Liver (tissue), 9 donors: ENCODE measurements around the gene PDZD2. TPM values are rescaled to one million over a fixed set of nuclear protein-coding genes. Genes with fewer than 3 reads are reported as not detected.

Experiments
- DNase-seq: peaks from one replicate; pipeline ENCODE4 v3.0.0-alpha.2; 2017; ENCODE audit warnings: low spot score
- H3K27ac ChIP-seq, 2 donors: one replicate each; pipeline ENCODE4 v1.7.0; 2013; ENCODE audit warnings: inconsistent platforms in 2 of 2, low read length in 2 of 2, control low read depth in 1 of 2, low read depth in 1 of 2, mild to moderate bottlenecking in 1 of 2
- H3K27me3 ChIP-seq, 4 donors: one replicate each; pipeline versions ENCODE4 v1.6.1 to v1.7.0; 2013; ENCODE audit warnings: low read length in 3 of 4, inconsistent platforms in 1 of 4, mild to moderate bottlenecking in 1 of 4, moderate library complexity in 1 of 4; ENCODE audit not compliant: control insufficient read depth in 4 of 4, insufficient read depth in 4 of 4
- H3K36me3 ChIP-seq, 4 donors: one replicate each; pipeline versions ENCODE4 v1.6.1 to v1.7.0; 2013; ENCODE audit warnings: low read length in 3 of 4, mild to moderate bottlenecking in 3 of 4, low read depth in 1 of 4, moderate library complexity in 1 of 4; ENCODE audit not compliant: control insufficient read depth in 4 of 4, insufficient read depth in 3 of 4
- H3K4me1 ChIP-seq, 4 donors: one replicate each; pipeline versions ENCODE4 v1.6.1 to v1.7.0; 2013; ENCODE audit warnings: low read length in 3 of 4, mild to moderate bottlenecking in 3 of 4, moderate library complexity in 1 of 4; ENCODE audit not compliant: control insufficient read depth in 4 of 4, insufficient read depth in 4 of 4
- H3K4me3 ChIP-seq, 3 donors: one replicate each; pipeline versions ENCODE4 v1.6.1 to v1.7.0; 2013; ENCODE audit warnings: low read length in 3 of 3, control low read depth in 1 of 3, low read depth in 1 of 3, mild to moderate bottlenecking in 1 of 3
- H3K9ac ChIP-seq, 2 donors: one replicate each; pipeline ENCODE4 v1.7.0; 2013; ENCODE audit warnings: low read length in 2 of 2, mild to moderate bottlenecking in 2 of 2, moderate library complexity in 2 of 2, control low read depth in 1 of 2, low read depth in 1 of 2
- H3K9me3 ChIP-seq, 4 donors: one replicate each; pipeline versions ENCODE4 v1.6.1 to v1.7.0; 2013; ENCODE audit warnings: low read length in 3 of 4; ENCODE audit not compliant: control insufficient read depth in 4 of 4
- CTCF ChIP-seq: fragments of 150-350 bp; IDR thresholded peaks from 2 replicates; pipeline ENCODE4 v1.5.1; 2017; ENCODE audit warnings: improper control_type of control experiment, low read depth, low read length; ENCODE audit not compliant: missing input control
- EGR1 ChIP-seq, 2 donors: IDR thresholded peaks; 2 replicates each; pipeline ENCODE4 v1.6.1; 2016 to 2018; ENCODE audit warnings: antibody characterized with exemption in 2 of 2, low read depth in 2 of 2
- FOXA1 ChIP-seq: IDR thresholded peaks from 2 replicates; pipeline ENCODE4 v1.6.1; 2016; ENCODE audit warnings: antibody characterized with exemption
- GABPA ChIP-seq, 2 donors: IDR thresholded peaks in 1 of 2; conservative IDR thresholded peaks in 1 of 2; 2 replicates each; pipeline ENCODE4 v1.6.1; 2016; ENCODE audit warnings: antibody characterized with exemption in 2 of 2, mild to moderate bottlenecking in 1 of 2, moderate library complexity in 1 of 2
- HNF4A ChIP-seq, 2 donors: conservative IDR thresholded peaks; 2 replicates each; pipeline ENCODE4 v1.6.1; 2016; ENCODE audit warnings: antibody characterized with exemption in 2 of 2, mild to moderate bottlenecking in 2 of 2
- HNF4G ChIP-seq: IDR thresholded peaks from 2 replicates; pipeline ENCODE4 v1.6.1; 2016; ENCODE audit warnings: antibody characterized with exemption
- JUND ChIP-seq, 2 donors: IDR thresholded peaks; 2 replicates each; pipeline ENCODE4 v1.6.1; 2016; ENCODE audit warnings: antibody characterized with exemption in 2 of 2
- MAX ChIP-seq: IDR thresholded peaks from 2 replicates; pipeline ENCODE4 v1.6.1; 2016; ENCODE audit warnings: antibody characterized with exemption
- NR2F2 ChIP-seq: IDR thresholded peaks from 2 replicates; pipeline ENCODE4 v1.6.1; 2016; ENCODE audit warnings: antibody characterized with exemption
- RAD21 ChIP-seq, 2 donors: IDR thresholded peaks; 2 replicates each; pipeline ENCODE4 v1.6.1; 2016; ENCODE audit warnings: antibody characterized with exemption in 2 of 2, mild to moderate bottlenecking in 2 of 2
- RXRA ChIP-seq, 2 donors: IDR thresholded peaks; 2 replicates each; pipeline ENCODE4 v1.6.1; 2017 to 2018; ENCODE audit warnings: antibody characterized with exemption in 2 of 2, mild to moderate bottlenecking in 1 of 2
- SP1 ChIP-seq: IDR thresholded peaks from 2 replicates; pipeline ENCODE4 v1.6.1; 2018; ENCODE audit warnings: antibody characterized with exemption, mild to moderate bottlenecking
- TAF1 ChIP-seq: conservative IDR thresholded peaks from 2 replicates; pipeline ENCODE4 v1.6.1; 2016; ENCODE audit warnings: antibody characterized with exemption, mild to moderate bottlenecking
- YY1 ChIP-seq: IDR thresholded peaks from 2 replicates; pipeline ENCODE4 v1.6.1; 2016; ENCODE audit warnings: antibody characterized with exemption, mild to moderate bottlenecking
- WGBS: extraction: QIAGEN DNeasy Blood & Tissue Kit; methylation state at CpG from one replicate; pipeline ENCODE4 v1.1.7; 2013; 5-methylcytosine and 5-hydroxymethylcytosine counted together
- polyA plus RNA-seq, 2 donors: library from polyadenylated mRNA; stranded (reverse) in 1 of 2; unstranded in 1 of 2; fragments of 200-250 nt in 1 of 2; fragments of >200 nt in 1 of 2; fragmentation: Nextera tagmentation in 1 of 2; extraction: Ambion mirVana in 1 of 2; gene quantifications; one replicate each; pipeline versions ENCODE4 v1.2.1 to v1.2.3, GENCODE V29; 2013 to 2015
- total RNA-seq, 2 donors: library from RNA; depleted of rRNA; stranded (reverse); fragments of >200 nt; gene quantifications; one replicate each; pipeline ENCODE4 v1.2.3, GENCODE V29; 2014
- TF ChIP-seq, protein P1 (sequence below): IDR thresholded peaks from 2 replicates; pipeline ENCODE4 v1.6.1; 2016; ENCODE audit warnings: antibody characterized with exemption
- TF ChIP-seq, protein P2 (sequence below): IDR thresholded peaks from 2 replicates; pipeline ENCODE4 v1.6.1; 2016; ENCODE audit warnings: antibody characterized with exemption
- TF ChIP-seq, protein P3 (sequence below): IDR thresholded peaks from 2 replicates; pipeline ENCODE4 v1.6.1; 2016; ENCODE audit warnings: antibody characterized with exemption, mild to moderate bottlenecking
- donor health status: healthy.
- donor health status: healthy.
- donor health status: healthy.
- donor health status: healthy.
- donor health status: healthy.

Gene PDZD2
- total and polyA plus RNA-seq, 4 donors: 0.27 to 1.1 (median 0.54) TPM

GRCh38 chr5:32100230-32100629 is 461.3 kb downstream of the PDZD2 start:
- WGBS: 79% methylated on average over 6 of the region's 6 CpGs
- peaks cover 12 to 36% (median 25%) of the 10 kb centered on the region in 4 donors for H3K36me3 ChIP-seq
- H3K4me1 ChIP-seq: no peaks in the 10 kb centered on the region
- peak overlapping the region in 1 of 2 donors; percentile 11 for H3K27ac ChIP-seq
- H3K9ac ChIP-seq: no peak overlapping the region
- H3K4me3 ChIP-seq: no peak overlapping the region
- TF ChIP-seq RXRA (IDR thresholded peaks at IDR 0.05) (no peak), HNF4A (conservative IDR thresholded peaks at IDR 0.05) (no peak), NR2F2 (no peak), TAF1 (no peak), MAX (no peak), FOXA1 (no peak), SP1 (no peak), GABPA (IDR thresholded peaks at IDR 0.05 in 1 of 2, conservative IDR thresholded peaks at IDR 0.05 in 1 of 2) (no peak), EGR1 (IDR thresholded peaks at IDR 0.05; ENCODE audit: low read depth in 2 of 2) (no peak), JUND (IDR thresholded peaks at IDR 0.05) (no peak), CTCF (no peak), HNF4G (no peak), YY1 (no peak), RAD21 (IDR thresholded peaks at IDR 0.05) (no peak)
- TF ChIP-seq, protein P1, sequence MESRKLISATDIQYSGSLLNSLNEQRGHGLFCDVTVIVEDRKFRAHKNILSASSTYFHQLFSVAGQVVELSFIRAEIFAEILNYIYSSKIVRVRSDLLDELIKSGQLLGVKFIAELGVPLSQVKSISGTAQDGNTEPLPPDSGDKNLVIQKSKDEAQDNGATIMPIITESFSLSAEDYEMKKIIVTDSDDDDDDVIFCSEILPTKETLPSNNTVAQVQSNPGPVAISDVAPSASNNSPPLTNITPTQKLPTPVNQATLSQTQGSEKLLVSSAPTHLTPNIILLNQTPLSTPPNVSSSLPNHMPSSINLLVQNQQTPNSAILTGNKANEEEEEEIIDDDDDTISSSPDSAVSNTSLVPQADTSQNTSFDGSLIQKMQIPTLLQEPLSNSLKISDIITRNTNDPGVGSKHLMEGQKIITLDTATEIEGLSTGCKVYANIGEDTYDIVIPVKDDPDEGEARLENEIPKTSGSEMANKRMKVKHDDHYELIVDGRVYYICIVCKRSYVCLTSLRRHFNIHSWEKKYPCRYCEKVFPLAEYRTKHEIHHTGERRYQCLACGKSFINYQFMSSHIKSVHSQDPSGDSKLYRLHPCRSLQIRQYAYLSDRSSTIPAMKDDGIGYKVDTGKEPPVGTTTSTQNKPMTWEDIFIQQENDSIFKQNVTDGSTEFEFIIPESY: no peak
- TF ChIP-seq, protein P2, sequence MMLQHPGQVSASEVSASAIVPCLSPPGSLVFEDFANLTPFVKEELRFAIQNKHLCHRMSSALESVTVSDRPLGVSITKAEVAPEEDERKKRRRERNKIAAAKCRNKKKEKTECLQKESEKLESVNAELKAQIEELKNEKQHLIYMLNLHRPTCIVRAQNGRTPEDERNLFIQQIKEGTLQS: no peak
- TF ChIP-seq, protein P3, sequence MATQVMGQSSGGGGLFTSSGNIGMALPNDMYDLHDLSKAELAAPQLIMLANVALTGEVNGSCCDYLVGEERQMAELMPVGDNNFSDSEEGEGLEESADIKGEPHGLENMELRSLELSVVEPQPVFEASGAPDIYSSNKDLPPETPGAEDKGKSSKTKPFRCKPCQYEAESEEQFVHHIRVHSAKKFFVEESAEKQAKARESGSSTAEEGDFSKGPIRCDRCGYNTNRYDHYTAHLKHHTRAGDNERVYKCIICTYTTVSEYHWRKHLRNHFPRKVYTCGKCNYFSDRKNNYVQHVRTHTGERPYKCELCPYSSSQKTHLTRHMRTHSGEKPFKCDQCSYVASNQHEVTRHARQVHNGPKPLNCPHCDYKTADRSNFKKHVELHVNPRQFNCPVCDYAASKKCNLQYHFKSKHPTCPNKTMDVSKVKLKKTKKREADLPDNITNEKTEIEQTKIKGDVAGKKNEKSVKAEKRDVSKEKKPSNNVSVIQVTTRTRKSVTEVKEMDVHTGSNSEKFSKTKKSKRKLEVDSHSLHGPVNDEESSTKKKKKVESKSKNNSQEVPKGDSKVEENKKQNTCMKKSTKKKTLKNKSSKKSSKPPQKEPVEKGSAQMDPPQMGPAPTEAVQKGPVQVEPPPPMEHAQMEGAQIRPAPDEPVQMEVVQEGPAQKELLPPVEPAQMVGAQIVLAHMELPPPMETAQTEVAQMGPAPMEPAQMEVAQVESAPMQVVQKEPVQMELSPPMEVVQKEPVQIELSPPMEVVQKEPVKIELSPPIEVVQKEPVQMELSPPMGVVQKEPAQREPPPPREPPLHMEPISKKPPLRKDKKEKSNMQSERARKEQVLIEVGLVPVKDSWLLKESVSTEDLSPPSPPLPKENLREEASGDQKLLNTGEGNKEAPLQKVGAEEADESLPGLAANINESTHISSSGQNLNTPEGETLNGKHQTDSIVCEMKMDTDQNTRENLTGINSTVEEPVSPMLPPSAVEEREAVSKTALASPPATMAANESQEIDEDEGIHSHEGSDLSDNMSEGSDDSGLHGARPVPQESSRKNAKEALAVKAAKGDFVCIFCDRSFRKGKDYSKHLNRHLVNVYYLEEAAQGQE: no peak
- H3K27me3 ChIP-seq: no peaks in the 10 kb centered on the region
- no peaks in the 10 kb centered on the region for H3K9me3 ChIP-seq
- DNase-seq: no peak
